NCI-H524 (cell line): Measurements from ENCODE around the gene MAN1A2.

Experiments
- DNase-seq, 2 experiments: peaks; one replicate each; lab custom pipeline; 2025; lab: John Stamatoyannopoulos, UW

Gene MAN1A2

GRCh38 chr1:117495068-117495467, 127.8 kb downstream of the MAN1A2 start:
- no peak for DNase-seq

- DNase-seq = no peak
Observed at GRCh38 chr1:117499071-117499470, 131.8 kb downstream of the MAN1A2 start.

DNA sequence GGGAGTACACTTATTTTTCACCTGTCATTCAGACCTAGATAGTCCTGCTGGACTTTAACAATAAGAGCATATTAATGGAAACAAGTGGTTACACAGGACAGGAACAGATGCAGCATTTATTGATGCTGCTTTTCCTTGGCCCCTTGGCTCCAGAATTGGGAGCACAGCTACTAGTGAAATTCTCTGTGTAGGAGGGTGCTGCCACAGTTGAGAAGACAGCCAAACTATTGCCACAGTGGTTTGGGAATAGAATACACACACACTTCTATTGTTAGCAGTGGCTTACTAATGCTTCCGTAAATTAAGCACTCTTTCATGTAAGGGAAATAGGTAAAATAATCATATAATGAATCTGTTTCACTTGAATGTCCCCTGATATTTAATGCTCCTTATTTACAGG, 133.3 kb downstream of the MAN1A2 start:
- DNase-seq = no peak

DNA sequence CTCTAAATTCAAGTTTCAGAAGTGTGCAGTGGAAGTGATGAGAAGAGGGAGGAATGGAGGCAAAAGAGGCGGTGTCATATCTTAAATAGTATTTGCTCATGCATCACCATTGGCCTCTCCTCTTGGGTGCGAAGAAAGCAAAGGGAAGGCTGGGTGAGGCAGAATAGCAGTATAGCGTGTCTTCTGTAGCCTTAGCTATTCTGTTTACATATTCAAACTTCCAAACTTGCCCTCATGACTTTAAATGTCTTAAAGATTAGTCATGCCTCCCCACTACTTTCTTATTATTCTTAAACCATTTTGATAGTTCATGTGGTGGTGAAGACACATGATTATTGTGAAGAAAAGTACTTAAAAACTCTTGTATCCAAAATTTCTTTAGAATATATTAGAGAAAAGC, 134.0 kb downstream of the MAN1A2 start:
- DNase-seq = no peak

- peak in 1 of 2 experiments; percentile 5 for DNase-seq
Observed at GRCh38 chr1:117511273-117511672, 144.0 kb downstream of the MAN1A2 start.

- DNase-seq = peak in 1 of 2 experiments; percentile 23
Observed at GRCh38 chr1:117512728-117513321, 145.6 kb downstream of the MAN1A2 start.

GRCh38 chr1:117523111-117523510, 155.9 kb downstream of the MAN1A2 start:
- no peak for DNase-seq

- no peak for DNase-seq
Observed at GRCh38 chr1:117527074-117527473, 159.8 kb downstream of the MAN1A2 start.

- DNase-seq = no peak
Observed at GRCh38 chr1:117527566-117528102, 160.4 kb downstream of the MAN1A2 start.

GRCh38 chr1:117529683-117530082, 162.4 kb downstream of the MAN1A2 start:
- DNase-seq = no peak

DNA sequence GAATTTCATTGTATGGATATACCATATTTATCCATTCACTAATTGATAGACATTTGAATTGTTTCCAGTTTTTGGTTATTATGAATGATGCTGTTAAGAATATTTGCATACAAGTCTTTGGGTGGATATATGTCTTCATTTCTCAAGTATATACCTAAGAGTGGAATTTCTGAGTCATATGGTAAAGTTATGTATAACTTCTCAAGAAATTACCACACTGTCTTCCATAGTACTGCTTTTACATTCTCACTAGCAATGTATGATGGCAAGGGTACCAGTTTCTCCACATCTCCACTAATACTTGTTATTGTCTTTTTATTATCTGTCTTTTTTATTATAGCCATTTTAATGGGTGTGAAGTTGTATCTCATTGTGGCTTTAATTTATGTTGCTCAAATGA, 164.0 kb downstream of the MAN1A2 start:
- no peak for DNase-seq

- DNase-seq = peak; percentile 29 to 53
Observed at GRCh38 chr1:117534995-117535467, 167.8 kb downstream of the MAN1A2 start.

GRCh38 chr1:117535821-117536220, 168.6 kb downstream of the MAN1A2 start:
- no peak for DNase-seq

- peak in 1 of 2 experiments; percentile 40 for DNase-seq
Observed at GRCh38 chr1:117537291-117537920, 170.2 kb downstream of the MAN1A2 start.

GRCh38 chr1:117540532-117540931, 173.3 kb downstream of the MAN1A2 start:
- DNase-seq = no peak

- no peak for DNase-seq
Observed at GRCh38 chr1:117541003-117541402, 173.8 kb downstream of the MAN1A2 start.

GRCh38 chr1:117541585-117541984, 174.3 kb downstream of the MAN1A2 start:
- no peak for DNase-seq

DNA sequence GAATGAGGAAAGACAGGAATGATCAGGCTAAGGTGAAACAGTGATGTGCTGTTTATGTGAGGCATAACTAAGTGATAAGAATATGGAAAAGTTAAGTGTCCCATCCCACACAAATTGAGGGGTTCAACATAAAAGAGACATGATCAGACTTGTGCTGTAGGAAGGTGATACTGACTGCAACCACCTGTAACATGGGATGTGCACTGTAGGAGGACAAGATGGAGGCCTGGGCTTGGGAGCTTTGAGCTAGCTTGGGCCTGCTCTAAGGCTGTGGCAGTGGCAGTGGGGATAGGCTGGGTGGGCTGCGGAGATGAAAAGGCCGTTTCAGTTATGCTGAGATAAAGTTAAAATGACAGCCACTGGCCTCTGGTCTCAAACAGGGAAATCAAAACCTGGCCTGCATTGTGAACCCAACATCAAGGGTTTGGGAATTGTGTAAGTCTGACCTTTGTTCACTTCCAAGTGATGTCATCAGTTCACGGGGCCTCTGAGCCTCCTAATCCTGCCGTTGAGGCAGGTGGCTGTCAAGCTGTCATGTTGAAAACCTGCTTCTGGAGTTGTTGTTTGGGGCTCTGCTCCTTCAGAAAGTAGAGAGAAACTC, 177.4 kb downstream of the MAN1A2 start:
- DNase-seq = peak in 1 of 2 experiments; percentile 27

- no peak for DNase-seq
Observed at GRCh38 chr1:117546467-117546866, 179.2 kb downstream of the MAN1A2 start.

DNA sequence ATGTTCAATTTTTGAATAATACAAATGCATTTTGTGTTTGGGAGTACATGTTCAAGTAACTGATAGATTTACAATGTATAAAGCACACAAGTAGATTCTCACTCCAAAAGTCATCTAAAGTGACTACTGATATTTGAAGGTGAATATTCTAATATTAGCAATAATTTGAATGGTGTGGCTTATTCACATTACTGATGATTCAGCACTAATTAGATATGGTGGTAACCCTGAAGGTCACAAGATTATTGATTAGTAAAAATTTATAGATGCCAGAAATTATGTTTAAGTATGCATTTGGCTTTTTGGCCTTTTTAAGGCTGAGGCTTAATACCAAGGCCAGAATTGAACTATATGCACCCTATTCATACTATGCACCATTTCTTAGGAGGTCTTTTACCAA, 186.2 kb downstream of the MAN1A2 start:
- DNase-seq = no peak

GRCh38 chr1:117555806-117556205, 188.6 kb downstream of the MAN1A2 start:
- no peak for DNase-seq

DNA sequence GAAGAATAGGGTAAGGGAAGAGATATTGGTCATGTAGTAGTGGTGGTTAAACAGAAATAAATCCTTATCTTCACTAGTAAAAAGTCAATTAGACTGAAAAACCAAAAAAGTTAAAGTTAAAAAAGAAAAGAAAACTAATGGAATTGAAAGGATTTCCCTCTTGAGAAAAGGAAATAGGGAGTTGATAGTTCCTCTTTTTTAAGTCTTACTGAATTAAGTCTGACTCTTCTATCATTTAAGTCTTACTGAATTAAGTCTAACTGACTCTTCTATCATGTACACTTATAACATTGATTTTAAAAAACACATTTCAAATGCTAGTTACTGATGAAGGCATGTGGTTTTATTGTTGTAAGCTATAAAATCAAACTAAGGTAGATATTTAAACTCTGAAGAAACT, 189.1 kb downstream of the MAN1A2 start:
- no peak for DNase-seq

GRCh38 chr1:117556976-117557375, 189.7 kb downstream of the MAN1A2 start:
- DNase-seq = no peak
